HG03039 (cell line): Measurements from ENCODE around the gene PXDN.
"Not testable (repeated sequence)": the region's sequence is repeated elsewhere in the genome, so short reads cannot be mapped to it uniquely, and the experiment has no call there.

ENCODE experiments used
- ATAC-seq: cut with Tn5 transposase; IDR thresholded peaks from one replicate; pipeline ENCODE4 v1.9.1; 2021; ENCODE audit warnings: mild to moderate bottlenecking, moderate library complexity; ENCODE audit not compliant: unreplicated experiment

PXDN gene

DNA sequence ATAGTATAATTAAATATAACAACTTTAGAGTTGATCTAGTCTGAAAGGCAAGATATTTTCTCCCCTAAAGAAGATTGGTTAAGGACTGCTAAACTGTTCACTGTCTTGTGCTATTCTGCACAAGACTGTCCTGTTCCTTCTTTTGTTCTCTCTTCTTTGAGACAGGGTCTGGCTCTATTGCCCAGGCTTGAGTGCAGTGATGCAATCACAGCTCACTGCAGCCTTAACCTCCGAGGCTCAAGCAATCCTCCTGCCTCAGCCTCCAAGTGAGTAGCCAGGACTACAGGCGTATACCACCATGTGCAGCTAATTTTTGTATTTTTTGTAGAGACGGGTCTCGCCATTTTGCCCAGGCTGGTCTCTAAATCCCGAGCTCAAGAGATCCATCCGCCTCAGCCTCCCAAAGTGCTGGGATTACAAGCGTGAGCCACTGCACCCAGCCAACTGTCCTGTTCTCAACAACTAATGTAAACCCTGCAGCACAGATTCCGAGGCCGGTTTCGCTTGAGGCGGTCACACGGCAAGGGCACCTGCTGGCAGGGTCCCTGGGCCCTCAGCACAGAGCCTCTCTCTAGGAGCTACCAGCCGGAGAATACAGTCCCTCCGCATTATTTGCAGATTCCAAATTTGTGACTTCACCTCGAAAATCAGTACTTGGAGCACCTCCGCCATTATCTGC lies 16.4 kb downstream of the PXDN start:
- no peak for ATAC-seq

DNA sequence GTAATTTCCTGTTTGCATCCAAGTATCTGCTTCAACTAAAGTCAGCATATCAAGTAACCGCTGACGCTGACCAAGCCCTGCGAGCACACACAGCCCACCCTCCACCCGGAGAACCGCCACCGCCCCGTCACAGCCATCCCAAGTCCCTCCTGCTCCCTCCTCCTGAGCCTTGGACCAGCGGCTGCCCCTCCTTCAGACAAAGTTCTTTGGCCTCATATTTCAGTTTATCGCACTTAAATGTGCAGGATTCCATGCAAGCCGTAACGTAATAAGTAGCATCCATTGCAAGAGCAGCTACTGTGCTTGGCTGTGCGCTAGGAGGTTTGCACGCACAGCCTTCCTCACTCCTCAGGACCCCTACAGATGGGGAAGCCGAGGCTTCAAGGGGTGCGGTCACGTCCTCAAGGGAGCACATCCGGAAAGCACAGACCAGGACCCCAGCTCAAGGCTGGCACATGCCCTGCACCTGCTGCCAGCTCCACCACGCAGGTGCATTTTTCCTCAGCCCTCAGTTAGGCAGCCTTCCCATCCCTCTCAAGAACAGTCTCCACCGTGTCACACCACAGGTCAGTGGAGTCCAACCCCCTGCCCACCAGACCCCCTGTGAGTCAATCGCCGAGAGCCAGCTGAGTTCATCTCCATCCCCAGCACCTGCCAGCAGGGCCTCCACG lies 17.1 kb downstream of the PXDN start:
- no peak for ATAC-seq

DNA sequence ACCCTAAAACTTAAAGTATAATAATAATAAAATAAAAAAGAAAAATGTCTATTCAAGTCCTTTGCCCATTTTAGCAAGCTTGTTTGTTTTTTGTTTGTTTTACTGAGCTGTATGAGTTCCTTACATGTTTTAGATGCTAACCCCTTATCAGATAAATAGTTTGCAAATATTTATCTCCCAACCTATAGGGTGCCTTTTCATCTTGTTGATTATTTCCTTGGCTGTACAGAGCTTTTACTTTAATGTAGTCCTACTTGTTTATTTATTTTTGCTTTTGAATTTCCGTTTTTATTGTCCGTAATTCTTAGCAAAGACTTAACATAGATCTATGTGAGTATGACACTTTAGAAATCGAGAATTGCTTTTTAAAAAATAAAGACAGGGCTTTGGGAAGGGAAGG lies 17.8 kb downstream of the PXDN start:
- no peak for ATAC-seq

DNA sequence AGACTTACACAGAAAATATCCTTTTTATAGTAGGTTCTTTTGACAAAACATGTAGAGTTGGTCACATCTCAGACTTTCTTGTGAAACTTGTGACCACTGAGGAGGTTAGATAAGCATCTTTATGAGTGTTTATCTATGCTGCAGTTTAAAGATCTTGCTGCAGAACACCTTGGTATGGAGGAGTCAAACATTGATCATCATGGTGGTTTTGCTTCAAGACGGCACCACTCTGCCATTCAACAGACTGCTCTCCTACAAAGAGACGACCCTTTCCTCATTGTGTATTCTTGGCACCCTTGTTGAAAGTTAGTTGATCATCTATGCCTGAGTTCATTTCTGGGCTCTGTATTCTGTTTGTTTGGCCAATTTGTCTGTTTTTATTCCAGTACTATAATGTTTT lies 20.0 kb downstream of the PXDN start:
- ATAC-seq = not testable (repeated sequence)

DNA sequence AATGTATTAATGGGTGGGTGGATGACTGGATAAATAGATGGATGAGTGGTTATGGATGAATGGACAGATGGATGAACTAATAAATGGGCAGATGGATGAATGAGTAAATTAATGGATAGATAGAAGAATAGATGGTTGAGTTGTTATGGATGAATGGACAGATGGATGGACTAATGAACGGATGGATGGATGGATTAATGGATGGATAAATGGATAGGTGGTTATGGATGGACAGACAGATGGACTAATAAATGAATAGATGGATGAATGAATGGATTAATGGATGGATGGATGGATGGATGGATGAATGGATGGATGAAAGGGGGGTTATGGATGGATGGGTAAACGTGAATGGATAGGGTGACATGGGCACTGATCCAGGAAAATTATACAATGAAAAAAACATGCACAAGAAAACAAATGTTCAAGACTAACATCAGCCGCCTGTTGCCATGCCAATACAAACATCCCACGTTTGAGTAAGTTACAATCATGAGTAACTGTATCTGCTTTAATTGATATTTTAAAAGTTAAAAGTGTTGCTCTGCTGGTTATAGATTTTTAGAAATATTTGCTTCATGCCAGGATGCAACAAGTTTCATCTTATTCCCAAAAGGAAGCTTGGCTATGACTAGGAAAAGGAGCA lies 20.8 kb downstream of the PXDN start:
- no peak for ATAC-seq

DNA sequence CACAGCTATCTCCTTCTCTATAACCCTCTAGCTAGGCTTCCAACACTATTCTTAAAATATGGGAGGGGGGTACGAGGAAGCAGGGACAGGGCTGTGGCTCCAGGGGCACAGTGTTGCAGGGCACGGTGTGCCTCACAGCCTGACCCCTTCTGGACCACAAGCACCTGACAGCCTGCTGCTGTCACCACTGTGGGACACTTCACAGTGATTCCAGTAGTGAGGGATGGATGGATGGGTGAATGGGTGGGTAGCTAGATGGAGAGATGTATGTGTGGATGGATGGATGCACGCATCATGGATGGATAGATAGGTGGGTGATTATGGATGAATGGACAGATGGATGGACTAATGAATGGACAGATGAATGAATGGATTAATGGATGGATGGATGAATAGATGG lies 21.6 kb downstream of the PXDN start:
- ATAC-seq = no peak

DNA sequence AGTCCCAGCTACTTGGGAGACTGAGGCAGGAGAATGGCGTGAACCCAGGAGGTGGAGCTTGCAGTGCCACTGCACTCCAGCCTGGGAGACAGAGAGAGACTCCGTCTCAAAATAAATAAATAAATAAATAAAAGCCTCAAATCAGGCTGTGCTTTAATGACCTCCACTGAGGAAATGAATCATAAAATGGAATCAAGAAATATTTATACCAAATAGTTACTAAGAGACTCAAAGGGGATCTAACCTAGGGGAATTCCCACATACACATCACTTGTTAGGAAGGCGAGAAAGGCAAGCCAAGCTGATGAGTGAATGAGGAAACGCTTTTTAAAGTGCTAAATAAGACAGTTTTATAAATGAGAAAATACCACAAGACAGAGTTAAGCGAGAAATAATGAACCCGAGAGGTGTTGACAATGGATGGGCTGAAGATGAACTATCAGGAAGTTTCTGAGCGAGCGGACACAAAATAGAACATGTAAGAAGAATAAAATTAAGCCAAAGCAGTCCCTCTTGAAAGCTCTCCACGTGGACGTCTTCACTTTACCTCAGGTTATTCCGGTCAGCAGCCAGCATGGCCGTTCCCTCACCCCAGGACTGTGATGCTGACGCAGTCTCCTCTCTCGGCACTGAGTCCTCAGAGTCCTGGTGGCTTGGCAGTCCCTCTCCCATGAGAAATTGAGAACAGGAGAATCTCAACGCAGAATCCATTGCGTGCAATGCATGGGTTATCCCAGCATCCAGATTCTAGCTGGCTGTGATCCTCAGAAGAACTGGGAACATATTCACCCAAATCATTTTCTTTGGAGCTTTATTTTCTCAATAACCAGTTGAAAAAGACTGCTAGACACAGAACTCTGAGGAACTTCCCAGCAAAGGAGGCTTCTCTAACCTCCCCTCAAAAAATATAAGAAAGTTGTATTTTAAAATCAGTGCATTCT lies 22.3 kb downstream of the PXDN start:
- ATAC-seq = no peak

DNA sequence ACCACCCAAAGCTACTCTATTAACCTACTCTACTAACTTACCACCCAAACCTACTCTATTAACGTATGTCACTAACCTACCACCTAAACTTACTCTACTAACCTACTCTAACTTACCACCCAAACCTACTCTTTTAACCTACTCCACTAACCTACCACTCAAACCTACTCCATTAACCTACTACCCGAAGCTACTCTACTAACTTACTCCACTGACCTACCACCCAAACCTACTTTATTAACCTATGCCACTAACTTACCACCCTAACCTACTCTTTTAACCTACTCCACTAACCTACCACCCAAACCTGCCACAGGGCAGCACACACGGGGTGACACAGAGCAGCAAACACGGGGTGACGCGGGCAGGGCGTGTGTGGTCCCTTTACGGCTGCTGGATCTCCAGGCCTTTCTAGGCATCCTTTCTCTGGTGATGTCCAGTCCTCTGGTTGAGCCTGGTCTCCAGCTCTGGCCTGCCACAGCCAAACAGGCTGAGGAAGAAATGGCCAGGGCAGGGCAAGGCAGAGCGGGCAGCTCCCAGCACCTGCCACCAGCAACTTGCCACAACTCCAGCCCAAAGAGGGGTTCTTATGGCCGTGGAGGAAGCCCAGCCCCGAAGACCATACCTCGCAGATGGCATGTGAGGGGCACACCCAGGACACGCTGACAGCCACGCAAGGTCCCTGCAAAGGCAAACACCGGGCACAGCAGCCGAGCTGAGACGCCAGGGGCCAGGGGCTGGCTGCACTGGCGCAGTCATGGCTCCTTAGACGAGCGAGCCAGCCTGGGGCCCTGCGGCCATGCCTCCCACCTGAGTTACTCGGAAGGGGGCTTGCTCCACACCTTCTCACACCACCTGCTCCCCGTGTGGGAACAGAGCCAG lies 25.7 kb downstream of the PXDN start:
- no peak for ATAC-seq

DNA sequence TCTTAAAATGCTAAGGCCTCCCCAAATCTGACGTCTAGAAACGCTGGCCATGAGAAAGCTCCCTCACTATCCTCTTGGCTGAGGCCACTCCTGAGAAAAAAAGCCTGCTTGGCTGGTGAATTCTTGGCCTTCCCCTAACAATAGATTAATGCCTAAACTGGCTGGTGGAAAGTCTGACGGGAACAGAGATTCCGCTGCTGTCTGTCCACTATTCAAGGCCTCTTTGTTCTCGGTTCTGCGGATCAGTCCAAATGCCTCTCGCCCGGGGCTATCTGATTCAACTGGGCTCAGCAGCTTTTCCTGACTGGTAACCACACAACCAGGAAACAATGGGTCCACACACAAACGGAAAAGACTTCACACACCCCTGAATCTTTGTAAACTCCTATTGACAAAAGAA lies 27.2 kb downstream of the PXDN start:
- no peak for ATAC-seq

DNA sequence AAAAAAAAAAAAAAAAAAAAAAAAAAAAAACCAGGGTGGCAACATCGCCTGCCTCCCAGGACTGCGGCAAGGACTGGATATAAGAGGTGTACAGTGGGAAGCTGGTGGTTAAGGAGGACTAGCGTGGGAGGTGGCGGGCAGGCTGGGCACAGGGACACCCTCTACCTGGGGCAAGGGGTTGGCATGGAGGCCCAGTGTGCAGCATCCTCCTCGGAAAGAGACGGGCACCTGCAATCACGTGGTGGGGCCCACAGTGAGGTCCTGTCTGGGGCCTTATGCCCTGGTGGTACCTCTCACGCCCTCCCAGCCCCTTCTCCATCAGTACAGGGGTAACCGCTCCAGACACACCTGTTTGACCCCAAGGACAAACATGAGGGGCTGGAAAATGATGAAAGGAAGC lies 27.9 kb downstream of the PXDN start:
- no peak for ATAC-seq

DNA sequence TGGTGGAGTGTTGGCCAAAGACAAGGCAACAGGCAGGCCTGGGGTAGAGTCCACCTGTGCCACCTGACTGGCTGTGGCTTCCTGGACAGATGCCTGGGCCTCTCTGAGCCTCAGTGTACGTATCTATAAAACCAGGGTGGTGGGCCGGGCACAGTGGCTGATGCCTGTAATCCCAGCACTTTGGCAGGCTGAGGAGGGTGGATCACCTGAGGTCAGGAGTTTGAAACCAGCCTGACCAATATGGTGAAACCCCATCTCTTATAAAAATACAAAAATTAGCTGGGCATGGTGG lies 28.4 kb downstream of the PXDN start:
- not testable (repeated sequence) for ATAC-seq

DNA sequence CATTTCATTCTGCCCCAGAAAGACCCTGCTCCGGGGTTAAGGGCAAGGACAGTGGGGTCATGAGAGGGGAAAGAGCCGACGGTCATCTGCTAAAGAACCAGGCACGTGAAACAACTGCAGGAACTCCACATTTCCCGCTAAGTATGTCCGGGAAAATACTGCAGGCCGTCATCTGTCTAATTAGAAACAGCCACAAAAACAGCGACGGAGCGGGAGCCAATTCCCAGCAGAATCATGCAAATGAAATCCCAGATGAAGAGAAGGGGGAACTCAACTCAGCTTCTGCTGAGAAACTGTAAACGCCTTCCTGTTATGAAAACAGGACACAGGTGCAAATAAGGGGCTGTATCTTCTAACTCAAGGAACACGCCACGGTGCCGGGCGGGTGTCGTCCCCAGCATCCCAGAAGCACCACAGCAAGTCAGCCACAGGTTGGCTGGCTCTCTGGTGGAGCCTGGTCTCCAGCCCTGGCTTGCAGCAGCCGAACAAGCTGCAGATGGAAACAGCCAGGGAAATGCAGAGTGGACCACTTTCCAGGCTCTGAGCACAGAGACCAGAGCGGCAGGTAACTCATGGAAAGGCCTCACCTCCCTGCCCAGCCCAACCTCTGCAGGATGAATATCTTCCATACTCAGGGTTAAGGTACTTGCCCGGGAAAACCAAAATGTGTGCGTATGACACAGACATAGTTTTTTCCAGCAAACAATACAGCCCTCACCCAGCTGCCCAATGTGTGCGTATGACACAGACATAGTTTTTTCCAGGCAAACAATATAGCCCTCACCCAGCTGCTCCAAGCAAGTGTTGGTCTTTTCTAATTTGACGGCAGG lies 28.9 kb downstream of the PXDN start:
- no peak for ATAC-seq

DNA sequence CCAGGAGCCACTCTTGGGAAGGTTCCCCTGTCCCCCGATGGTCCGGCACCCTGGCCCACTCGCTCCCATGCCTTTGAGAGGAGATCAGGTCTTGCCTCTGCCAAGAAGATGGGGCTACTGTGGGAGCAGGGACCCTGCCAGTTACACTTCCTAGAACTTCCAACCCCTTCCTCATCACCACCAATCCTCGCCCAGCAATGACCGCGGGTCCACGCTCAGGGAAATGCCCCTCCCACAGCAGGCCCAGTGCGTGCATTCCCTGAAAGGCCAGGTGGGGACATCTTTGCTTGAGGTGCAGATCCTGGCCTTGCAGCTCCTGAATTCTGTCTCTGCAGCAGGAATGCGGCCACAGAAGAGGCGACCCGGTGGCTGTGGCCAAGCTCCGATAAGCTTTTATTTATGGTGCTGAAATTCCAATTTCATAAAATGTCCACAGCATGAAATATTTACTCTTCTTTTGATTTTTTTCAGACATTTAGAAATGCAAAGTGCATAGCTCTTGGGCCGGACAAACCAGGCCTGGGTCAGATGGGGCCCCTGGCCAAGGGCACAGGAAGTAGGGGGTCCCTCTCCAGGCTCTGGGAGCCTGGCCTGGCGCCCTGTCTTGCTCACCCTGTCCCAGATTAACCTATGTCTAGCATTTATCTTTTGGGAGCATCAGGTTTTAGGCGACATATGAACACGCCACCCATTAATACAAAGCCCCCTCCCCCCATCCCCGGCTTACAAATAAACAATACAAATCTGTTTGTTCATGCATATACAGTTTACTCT lies 29.8 kb downstream of the PXDN start:
- ATAC-seq = no peak

DNA sequence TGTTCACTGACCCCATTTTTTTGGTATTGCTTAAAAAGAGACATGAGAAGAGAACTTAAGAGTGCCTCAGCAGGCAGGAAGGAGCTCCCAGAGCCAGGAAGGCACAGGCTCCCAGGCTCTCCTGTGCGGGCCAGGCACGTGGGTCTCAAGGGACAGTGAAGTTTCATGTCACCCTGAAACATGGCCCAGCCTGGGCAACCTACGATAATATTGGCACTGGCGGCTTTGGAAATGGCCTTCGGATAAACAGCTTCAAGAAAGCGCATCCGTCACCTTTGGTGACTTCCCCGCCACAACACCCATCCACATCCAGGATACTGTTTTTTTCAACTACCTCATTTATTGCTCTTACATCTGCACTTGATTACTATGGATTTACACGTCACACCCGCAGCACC lies 30.5 kb downstream of the PXDN start:
- ATAC-seq = no peak

DNA sequence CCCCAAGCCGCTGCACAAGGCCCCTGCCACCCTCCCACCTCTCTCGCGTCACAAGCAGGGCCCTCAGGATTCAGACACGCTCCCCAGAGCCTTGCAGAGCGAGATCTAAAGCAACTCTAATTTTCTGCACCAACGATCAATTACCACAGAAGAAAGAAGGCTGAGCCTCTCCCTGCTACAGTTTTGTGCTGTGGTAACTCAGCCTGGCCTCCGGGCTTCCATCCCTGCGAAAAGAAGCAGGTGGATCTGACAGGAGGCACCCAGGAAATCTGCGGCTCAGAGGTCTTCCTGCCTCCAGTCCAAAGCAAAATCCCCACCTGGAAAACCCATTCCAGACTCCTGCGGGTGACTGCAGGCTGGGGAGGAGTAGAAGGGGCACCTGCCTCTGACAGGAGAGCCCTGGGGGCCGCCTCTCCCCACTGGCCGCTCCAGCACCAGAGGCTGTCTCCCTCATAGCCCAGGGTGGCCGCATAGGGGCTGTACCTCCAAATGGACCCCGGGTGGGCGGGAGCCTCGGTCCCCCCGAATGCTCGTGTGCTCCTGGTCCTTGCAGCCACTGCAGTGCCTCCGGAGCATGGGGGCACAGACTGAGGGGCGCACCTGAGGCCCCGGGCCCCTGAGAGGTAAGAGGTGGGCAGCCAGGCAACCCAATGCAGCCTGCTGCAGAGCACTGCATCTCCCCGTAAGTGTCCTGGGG lies 31.0 kb downstream of the PXDN start:
- ATAC-seq = no peak

DNA sequence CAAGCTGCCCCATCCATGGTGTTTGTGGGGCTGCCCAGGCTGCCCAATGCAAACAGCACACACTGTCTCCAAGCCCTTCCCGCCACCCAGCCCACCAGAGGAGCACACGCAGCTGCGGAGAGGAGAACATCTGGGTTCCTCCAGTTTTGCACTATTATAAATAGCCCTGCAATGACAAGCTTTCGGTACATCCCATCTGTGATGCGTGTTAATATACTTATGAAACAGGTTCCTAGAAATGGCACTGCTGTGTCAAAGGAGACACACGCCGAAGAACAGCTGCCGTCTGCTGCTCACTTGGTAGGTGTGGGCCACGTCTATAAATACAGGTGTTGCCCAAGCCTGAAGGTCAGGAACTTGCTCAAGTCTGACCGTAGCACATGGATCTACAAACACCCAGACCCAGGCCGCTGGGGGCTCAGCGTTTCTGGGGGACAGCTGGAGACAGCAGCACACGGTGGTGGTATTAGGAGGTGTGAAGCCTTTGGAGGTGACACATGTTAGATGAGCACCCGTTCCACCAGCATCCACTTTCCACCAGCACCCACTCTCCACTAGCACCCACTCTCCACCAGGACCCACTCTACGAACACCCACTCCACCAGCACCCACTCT lies 34.3 kb downstream of the PXDN start:
- no peak for ATAC-seq

DNA sequence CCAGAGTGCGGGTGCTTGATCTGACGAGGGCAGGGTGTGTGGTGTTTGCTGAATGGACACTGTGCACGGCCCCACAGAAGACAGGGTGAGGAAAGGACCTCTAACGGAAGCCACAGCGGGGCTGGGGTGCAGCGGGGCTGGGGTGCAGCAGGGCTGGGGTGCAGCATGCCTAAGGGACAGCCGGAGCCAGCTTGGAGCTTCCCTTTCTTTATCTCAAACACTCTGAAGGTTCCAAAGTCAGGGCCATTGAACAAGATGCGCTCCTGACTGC lies 35.0 kb downstream of the PXDN start:
- no peak for ATAC-seq
